Activated CD8-positive, alpha-beta T cell treated with anti-CD3 and anti-CD28 coated beads, Interleukin-2, amount 10 ng/mL, durations not matched to agents 7 days and 5 days (primary cell): ENCODE measurements around the gene CERT1. TPM values are rescaled to one million over a fixed set of nuclear protein-coding genes. Genes with fewer than 3 reads are reported as not detected.

ENCODE experiments used
- ATAC-seq: fragments of 150-1000 bp; cut with Tn5 transposase; one replicate; pipeline ENCODE4 v1.10.0; 2021; ENCODE audit warnings: moderate library complexity
- CTCF ChIA-PET: fragments of 350-600 bp; sonication (Branson Sonifier 250); formaldehyde crosslinking; loops from one replicate; lab custom pipeline; 2021; ENCODE audit warnings: antibody characterized with exemption; lab: Charles Lee
- POLR2A ChIA-PET: fragments of 350-600 bp; sonication (Branson Sonifier 250); formaldehyde crosslinking; loops from one replicate; lab custom pipeline; 2021; ENCODE audit warnings: antibody characterized with exemption; lab: Charles Lee
- DNase-seq: peaks from one replicate; pipeline ENCODE4 v3.0.0-alpha.2; 2020
- H3K27ac Mint-ChIP-seq: one replicate; pipeline ENCODE4 v1.8.0; 2021; ENCODE audit warnings: mild to moderate bottlenecking, mixed read lengths
- H3K27me3 Mint-ChIP-seq: one replicate; pipeline ENCODE4 v1.8.0; 2021; ENCODE audit warnings: low read depth, mixed read lengths
- H3K36me3 Mint-ChIP-seq: one replicate; pipeline ENCODE4 v1.8.0; 2021; ENCODE audit warnings: low read depth, mixed read lengths
- H3K4me1 Mint-ChIP-seq: one replicate; pipeline ENCODE4 v1.8.0; 2021; ENCODE audit warnings: low read depth, mixed read lengths
- H3K4me3 Mint-ChIP-seq: one replicate; pipeline ENCODE4 v1.8.0; 2021; ENCODE audit warnings: mild to moderate bottlenecking, mixed read lengths
- H3K9me3 Mint-ChIP-seq: one replicate; pipeline ENCODE4 v1.8.0; 2022; ENCODE audit warnings: mixed read lengths; ENCODE audit not compliant: insufficient read depth
- total RNA-seq, 2 experiments: library from RNA; stranded (reverse); gene quantifications; one replicate each; pipeline ENCODE4 v1.2.3, GENCODE V29; 2021

CERT1 gene
- total RNA-seq, 2 experiments from 2014 or later = 31.2 to 36.0 TPM

DNA sequence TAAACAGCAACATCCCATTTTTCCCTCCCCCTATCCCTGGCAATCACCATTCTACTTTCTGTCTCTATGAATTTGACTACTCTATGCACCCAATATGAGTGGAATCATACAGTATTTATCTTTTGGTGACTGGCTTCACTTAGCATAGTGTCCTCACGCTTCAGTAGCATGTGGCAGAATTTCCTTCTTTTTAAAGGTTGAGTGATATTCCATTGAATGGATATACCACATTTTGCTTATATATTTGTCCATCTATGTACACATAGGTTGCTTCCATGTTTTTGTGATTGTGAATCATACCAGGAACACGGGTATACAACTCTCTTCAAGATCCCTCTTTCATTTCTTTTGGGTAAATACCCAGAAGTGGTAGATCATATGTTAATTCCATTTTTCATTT, 69.9 kb downstream of the CERT1 start:
- Mint-ChIP-seq H3K27ac (no peak overlapping the region), H3K27me3 (no peaks in the 10 kb centered on the region), H3K4me1 (no peaks in the 10 kb centered on the region), H3K36me3 (peaks cover 21% of the 10 kb centered on the region), H3K4me3 (no peak overlapping the region), H3K9me3 (peaks cover 20% of the 10 kb centered on the region)
- DNase-seq (no peak), ATAC-seq (no peak)
- ChIA-PET POLR2A (no interaction called here), CTCF (no interaction called here)

DNA sequence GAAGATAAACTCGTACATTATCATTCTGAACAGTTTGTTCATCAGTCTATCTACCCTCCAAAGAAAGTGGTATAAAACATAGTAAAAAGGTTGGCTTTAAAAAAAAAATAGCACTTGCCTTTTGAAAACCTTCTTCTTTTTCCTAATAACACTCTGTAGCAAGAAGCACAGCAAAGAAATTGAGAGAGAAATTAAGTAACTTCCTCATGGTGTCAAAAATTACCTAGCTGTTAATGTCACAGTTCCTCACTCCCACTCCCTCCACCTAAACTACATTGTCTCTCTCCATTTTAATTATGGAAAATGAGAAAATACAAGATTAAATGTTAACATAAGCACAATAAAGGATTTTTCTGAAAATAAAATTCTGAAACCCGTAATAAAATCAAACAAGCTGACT, 72.2 kb downstream of the CERT1 start:
- H3K27ac Mint-ChIP-seq = no peak overlapping the region
- no peaks in the 10 kb centered on the region for H3K27me3 Mint-ChIP-seq
- H3K4me1 Mint-ChIP-seq = no peaks in the 10 kb centered on the region
- ATAC-seq = no peak
- ChIA-PET CTCF (interaction anchor here (0.6 kb wide), 1 partner anchor 1502 kb away, joined by 3 read pairs; no protein-coding TSS in a partner anchor), POLR2A (no interaction called here)
- DNase-seq = no peak
- peaks cover 12% of the 10 kb centered on the region for H3K36me3 Mint-ChIP-seq
- peaks cover 6% of the 10 kb centered on the region for H3K9me3 Mint-ChIP-seq
- H3K4me3 Mint-ChIP-seq = no peak overlapping the region

DNA sequence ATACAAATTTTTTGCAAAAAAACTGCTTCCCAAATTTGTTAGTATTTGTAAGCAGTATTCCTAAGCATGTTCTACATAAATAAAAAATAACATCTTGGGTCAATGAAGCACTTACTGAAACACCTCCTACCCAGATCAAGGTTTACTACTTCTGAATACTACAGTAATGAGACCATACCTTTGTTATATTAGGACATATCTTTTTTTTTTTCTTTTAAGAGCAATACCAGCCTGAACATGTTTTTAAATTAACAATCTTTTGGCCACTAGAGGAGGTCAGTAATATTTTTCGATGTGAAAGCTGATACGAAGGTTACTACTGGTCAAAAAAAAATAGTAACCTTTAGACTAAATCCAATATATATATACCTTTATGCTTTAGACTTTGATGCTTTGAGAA, 72.7 kb downstream of the CERT1 start:
- no peaks in the 10 kb centered on the region for H3K4me1 Mint-ChIP-seq

DNA sequence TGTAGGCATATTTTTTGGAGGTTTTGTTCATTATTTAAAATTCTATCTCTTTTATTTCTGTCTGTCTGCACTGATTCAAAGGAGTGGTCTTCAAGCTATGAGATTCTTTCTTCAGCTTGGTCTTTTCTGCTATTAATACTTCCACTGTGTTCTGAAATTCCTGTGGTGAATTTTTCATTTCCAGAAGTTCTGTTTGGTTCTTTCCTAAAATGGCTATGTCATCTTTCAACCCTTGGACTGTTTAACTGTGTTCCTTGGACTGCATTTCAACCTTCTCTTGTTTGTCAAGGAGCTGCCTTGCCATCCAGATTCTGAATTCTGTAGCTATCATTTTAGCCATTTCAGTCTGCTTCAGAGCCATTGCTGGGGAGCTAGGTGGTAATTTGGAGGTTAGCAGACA, 76.3 kb downstream of the CERT1 start:
- H3K9me3 Mint-ChIP-seq = no peaks in the 10 kb centered on the region
- peaks cover 6% of the 10 kb centered on the region for H3K36me3 Mint-ChIP-seq
- no peak overlapping the region for H3K4me3 Mint-ChIP-seq
- DNase-seq (no peak), ATAC-seq (no peak)
- ChIA-PET CTCF (no interaction called here), POLR2A (interaction anchor here (0.9 kb wide), 1 partner anchor 11 kb away, joined by 3 read pairs; no protein-coding TSS in a partner anchor)
- H3K4me1 Mint-ChIP-seq = no peaks in the 10 kb centered on the region
- no peak overlapping the region for H3K27ac Mint-ChIP-seq
- no peaks in the 10 kb centered on the region for H3K27me3 Mint-ChIP-seq

More for the DNA sequence above, 72.7 kb downstream of the CERT1 start:
- DNase-seq (no peak), ATAC-seq (no peak)
- H3K36me3 Mint-ChIP-seq = peaks cover 14% of the 10 kb centered on the region
- H3K27ac Mint-ChIP-seq = no peak overlapping the region
- H3K4me3 Mint-ChIP-seq = no peak overlapping the region
- H3K9me3 Mint-ChIP-seq = peaks cover 6% of the 10 kb centered on the region
- CTCF ChIA-PET = no interaction called here
- POLR2A ChIA-PET = no interaction called here
- H3K27me3 Mint-ChIP-seq = no peaks in the 10 kb centered on the region

DNA sequence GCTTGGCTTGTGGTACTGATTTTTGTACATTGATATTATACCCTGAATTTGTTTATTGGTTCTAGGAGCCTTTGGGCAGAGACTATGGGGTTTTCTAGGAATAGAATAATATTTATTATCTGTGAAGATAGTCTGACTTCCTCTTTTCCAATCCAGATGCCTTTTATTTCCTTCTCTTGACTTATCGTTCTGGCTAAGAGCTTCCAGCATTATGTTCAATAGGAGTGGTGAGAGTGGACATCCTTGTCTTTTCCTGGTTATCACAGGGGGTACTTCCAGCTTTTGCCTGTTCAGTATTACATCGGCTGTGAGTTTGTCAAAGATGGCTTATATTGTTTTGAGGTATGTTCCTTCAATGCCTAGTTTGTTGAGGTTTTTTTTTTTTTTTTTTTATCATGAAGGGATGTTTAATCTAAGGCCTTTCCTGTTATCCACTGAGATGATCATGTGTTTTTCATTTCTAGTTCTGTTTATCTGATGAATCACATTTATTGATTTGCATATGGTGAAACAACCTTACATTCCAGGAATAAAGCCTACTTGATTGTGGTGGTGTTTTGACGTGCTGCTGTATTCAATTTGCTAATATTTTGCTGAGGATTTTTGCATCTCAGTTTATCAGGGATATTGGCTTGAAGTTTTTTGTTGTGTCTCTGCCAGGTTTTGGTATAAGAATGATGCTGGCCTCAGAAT, 77.5 kb downstream of the CERT1 start:
- ChIA-PET CTCF (no interaction called here), POLR2A (interaction anchor here (0.9 kb wide), 1 partner anchor 10 kb away, joined by 3 read pairs; no protein-coding TSS in a partner anchor)
- H3K4me1 Mint-ChIP-seq = no peaks in the 10 kb centered on the region
- H3K9me3 Mint-ChIP-seq = no peaks in the 10 kb centered on the region
- no peak overlapping the region for H3K27ac Mint-ChIP-seq
- ATAC-seq (no peak), DNase-seq (no peak)
- H3K36me3 Mint-ChIP-seq = peaks cover 6% of the 10 kb centered on the region
- no peaks in the 10 kb centered on the region for H3K27me3 Mint-ChIP-seq
- H3K4me3 Mint-ChIP-seq = no peak overlapping the region

DNA sequence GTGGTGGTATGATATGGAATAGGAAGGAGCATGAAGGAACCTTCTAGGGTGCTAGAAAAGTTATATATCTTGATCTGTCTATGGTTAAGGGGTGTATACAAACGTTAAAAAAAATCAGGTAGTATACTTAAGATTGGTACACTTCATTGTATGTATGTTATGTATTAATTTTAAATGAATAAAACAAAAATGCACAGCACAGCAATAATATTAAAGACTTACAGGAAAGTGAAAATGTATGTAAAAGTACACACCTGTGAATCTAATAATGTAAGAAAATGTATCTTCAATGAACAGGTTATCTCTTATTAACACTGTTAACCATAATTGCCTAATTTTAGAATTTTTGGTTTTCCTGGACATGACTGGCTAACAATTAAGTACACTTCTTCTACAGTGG, 97.2 kb downstream of the CERT1 start:
- no peak overlapping the region for H3K27ac Mint-ChIP-seq

DNA sequence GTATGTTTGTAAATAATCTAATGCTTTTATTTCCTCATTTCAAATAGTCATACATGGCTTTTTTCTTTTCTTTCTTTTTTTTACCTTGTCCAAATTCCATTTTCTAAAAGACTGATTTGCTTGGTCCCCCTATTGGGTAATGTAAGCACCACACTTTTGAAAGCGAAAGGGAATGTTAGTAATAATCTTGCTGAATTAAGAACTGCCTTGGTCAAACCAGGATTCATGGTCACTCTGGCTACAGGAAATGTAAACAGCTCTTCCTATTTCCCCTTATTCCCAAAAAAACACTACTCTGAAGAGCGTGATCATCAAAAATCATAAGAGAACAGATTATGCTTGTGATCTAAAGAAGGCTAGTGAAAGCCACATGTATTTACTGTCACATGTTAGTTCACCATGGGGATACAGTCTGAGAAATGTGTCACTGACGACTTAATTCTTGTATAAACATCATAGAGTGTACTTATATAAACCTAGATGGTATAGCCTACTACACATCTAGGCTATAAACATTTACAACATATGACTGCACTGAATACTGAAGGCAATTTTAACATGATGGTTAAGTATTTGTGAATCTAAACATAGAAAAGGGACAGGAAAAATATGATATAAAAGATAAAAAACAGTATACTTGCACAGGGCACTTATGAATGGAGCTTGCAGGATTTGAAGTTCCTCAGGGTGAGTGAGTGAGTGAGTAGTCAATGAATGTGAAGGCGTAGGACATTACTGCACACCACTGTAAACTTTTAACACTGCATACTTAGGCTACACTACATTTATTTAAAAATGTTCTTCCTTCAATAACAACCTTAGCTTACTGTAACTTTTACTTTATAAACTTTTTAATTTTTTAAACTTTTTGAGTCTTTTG, 99.1 kb downstream of the CERT1 start:
- peaks cover 3% of the 10 kb centered on the region for H3K4me1 Mint-ChIP-seq
- H3K9me3 Mint-ChIP-seq = no peaks in the 10 kb centered on the region
- DNase-seq = no peak
- no peak overlapping the region for H3K27ac Mint-ChIP-seq
- POLR2A ChIA-PET = no interaction called here
- CTCF ChIA-PET = no interaction called here
- H3K36me3 Mint-ChIP-seq = peaks cover 22% of the 10 kb centered on the region
- no peak for ATAC-seq
- no peaks in the 10 kb centered on the region for H3K27me3 Mint-ChIP-seq
- no peak overlapping the region for H3K4me3 Mint-ChIP-seq

More for the DNA sequence above, 97.2 kb downstream of the CERT1 start:
- Mint-ChIP-seq H3K36me3 (peaks cover 24% of the 10 kb centered on the region), H3K27me3 (no peaks in the 10 kb centered on the region), H3K9me3 (no peaks in the 10 kb centered on the region), H3K4me1 (peaks cover 3% of the 10 kb centered on the region), H3K4me3 (no peak overlapping the region)
- DNase-seq (no peak), ATAC-seq (no peak)
- CTCF ChIA-PET = no interaction called here
- POLR2A ChIA-PET = no interaction called here

DNA sequence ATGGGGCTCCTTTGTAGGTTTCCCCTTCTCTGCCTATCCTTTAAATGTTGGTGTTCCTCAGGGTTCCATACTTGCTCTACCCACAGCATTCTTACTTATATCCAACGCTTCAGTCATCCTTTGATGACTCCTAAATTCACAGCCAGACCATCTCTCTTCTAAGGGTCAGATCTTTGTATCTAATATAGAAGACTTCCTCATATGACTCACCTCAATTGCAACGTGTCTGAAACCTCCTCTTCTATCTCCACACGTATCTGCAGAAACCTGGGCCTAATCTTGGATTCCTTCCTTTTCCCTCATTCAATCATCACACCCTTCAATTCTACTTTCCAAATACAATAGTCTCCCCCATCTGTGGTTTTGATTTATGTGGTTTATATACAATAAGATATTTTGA, 106.1 kb downstream of the CERT1 start:
- Mint-ChIP-seq H3K27ac (no peak overlapping the region), H3K4me3 (no peak overlapping the region), H3K27me3 (no peaks in the 10 kb centered on the region), H3K36me3 (peaks cover 19% of the 10 kb centered on the region), H3K4me1 (no peaks in the 10 kb centered on the region), H3K9me3 (no peaks in the 10 kb centered on the region)
- no peak for DNase-seq
- CTCF ChIA-PET = no interaction called here
- ATAC-seq = no peak
- POLR2A ChIA-PET = no interaction called here

DNA sequence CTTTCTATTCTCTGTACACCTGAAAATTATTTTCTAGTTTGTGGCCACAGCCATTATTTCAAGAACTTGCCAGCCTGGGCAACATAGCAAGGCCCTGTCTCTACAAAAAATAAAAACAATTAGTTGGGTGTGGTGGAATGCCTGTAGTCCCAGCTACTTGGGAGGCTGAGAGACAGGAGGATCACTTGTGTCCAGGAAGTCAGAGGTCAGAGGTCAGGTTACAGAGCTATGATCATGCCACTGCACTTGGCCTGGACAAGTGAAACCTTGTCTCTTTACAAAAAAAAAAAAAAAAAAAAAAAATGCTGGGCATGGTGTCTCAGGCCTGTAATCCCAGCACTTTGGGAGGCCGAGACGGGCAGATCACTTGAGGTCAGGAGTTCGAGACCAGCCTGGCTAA, 116.2 kb downstream of the CERT1 start:
- Mint-ChIP-seq H3K27me3 (no peaks in the 10 kb centered on the region), H3K36me3 (peaks cover 10% of the 10 kb centered on the region)
- CTCF ChIA-PET = no interaction called here

DNA sequence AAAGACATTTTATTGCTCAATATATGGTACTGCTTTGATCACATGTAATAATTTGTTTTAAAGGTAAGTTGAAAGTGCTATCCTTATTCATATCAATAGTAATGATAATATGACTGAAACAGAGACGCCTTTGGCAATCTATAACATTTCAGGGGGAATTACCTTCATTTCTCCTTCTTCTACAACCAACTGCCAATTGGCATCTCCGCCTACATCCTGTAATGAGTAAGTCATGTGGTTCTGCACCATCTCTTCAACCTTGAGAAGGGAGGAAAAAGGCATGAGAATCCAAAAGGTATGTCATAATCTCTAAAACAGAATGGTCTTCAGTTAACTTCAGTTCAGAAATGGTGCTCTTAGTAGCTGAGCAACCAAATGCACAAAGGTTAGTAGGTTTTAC, 122.0 kb downstream of the CERT1 start:
- Mint-ChIP-seq H3K36me3 (peaks cover 18% of the 10 kb centered on the region), H3K4me3 (no peak overlapping the region), H3K27me3 (no peaks in the 10 kb centered on the region), H3K9me3 (no peaks in the 10 kb centered on the region), H3K27ac (no peak overlapping the region), H3K4me1 (peaks cover 6% of the 10 kb centered on the region)
- no peak for DNase-seq
- CTCF ChIA-PET = no interaction called here
- no peak for ATAC-seq
- POLR2A ChIA-PET = no interaction called here

More for the DNA sequence above, 116.2 kb downstream of the CERT1 start:
- Mint-ChIP-seq H3K9me3 (no peaks in the 10 kb centered on the region), H3K4me3 (no peak overlapping the region), H3K27ac (no peak overlapping the region), H3K4me1 (no peaks in the 10 kb centered on the region)
- POLR2A ChIA-PET = no interaction called here
- ATAC-seq (no peak), DNase-seq (no peak)

DNA sequence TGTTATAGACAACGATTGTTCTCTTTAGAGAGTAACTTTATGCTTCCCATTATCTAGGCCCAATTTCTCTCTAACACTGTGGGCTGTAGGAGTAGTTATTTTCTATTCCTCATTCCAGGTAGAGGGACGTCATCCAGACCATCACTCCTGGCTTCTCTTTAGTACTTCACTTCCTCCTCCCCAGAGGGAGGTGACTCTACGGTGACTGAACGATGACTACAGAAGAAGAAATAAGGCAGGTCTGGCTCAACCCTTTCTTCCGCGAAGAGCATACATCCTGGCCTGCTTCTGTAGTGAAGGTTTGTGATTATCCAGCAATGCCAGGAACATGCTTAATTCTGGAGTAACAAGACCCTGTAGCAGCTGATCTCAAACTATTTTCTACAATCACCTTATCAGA, 123.6 kb downstream of the CERT1 start:
- Mint-ChIP-seq H3K4me1 (peaks cover 6% of the 10 kb centered on the region), H3K36me3 (peaks cover 19% of the 10 kb centered on the region), H3K4me3 (no peak overlapping the region), H3K27me3 (no peaks in the 10 kb centered on the region), H3K27ac (no peak overlapping the region), H3K9me3 (no peaks in the 10 kb centered on the region)
- DNase-seq (no peak), ATAC-seq (no peak)
- ChIA-PET POLR2A (interaction anchor here (1.0 kb wide), 1 partner anchor 30 kb away, joined by 3 read pairs; no protein-coding TSS in a partner anchor), CTCF (no interaction called here)

DNA sequence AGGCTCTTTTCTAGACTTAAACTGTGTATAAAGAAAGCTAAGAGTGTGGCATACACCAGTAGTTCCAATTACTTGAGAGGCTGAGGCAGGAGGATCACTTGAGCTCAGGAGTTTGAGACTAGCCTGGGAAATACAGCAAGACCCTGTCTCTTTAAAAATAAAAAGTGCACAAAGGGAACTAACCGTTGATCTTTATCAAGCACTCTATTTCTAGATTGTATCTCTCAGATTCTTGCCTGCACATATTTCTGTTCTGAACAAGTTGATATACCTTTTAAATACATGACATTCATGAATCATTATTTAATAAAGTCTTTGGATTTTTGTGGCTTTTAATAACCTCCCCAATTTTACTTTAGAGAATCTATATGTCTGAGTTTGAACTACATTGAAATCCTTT, 127.2 kb downstream of the CERT1 start:
- ChIA-PET POLR2A (interaction anchor here (1.2 kb wide), 1 partner anchor 147 kb away, joined by 3 read pairs; the partner anchor contains the start of gene ANKRD31), CTCF (interaction anchor here (0.8 to 1.2 kb wide), 2 partner anchors 10 to 147 kb away, joined by 3 read pairs; no protein-coding TSS in a partner anchor)
- H3K36me3 Mint-ChIP-seq = peaks cover 24% of the 10 kb centered on the region
- DNase-seq (no peak), ATAC-seq (no peak)
- H3K4me3 Mint-ChIP-seq = no peak overlapping the region
- H3K4me1 Mint-ChIP-seq = no peaks in the 10 kb centered on the region
- H3K27ac Mint-ChIP-seq = no peak overlapping the region
- H3K9me3 Mint-ChIP-seq = no peaks in the 10 kb centered on the region
- H3K27me3 Mint-ChIP-seq = no peaks in the 10 kb centered on the region
